Activated CD8-positive, alpha-beta T cell treated with anti-CD3 and anti-CD28 coated beads for 36 hours (primary cell): ENCODE data around the gene OXGR1. TPM values are rescaled to one million over a fixed set of nuclear protein-coding genes. Genes with fewer than 3 reads are reported as not detected.

ENCODE experiments used
- ATAC-seq: fragments of 200-7000 bp; cut with Tn5 transposase; one replicate; pipeline ENCODE4 v1.10.0; 2021; ENCODE audit warnings: mild to moderate bottlenecking, moderate library complexity
- CTCF ChIA-PET: fragments of 350-600 bp; sonication (Branson Sonifier 250); formaldehyde crosslinking; loops from one replicate; lab custom pipeline; 2021; ENCODE audit warnings: antibody characterized with exemption; lab: Charles Lee
- POLR2A ChIA-PET: fragments of 350-600 bp; sonication (Branson Sonifier 250); formaldehyde crosslinking; loops from one replicate; lab custom pipeline; 2021; ENCODE audit warnings: antibody characterized with exemption; lab: Charles Lee
- DNase-seq: peaks from one replicate; pipeline ENCODE4 v3.0.0-alpha.2; 2020
- H3K27ac Mint-ChIP-seq: one replicate; pipeline ENCODE4 v1.8.0; 2021; ENCODE audit warnings: mild to moderate bottlenecking, mixed read lengths
- H3K27me3 Mint-ChIP-seq: one replicate; pipeline ENCODE4 v1.8.0; 2021; ENCODE audit warnings: mixed read lengths
- H3K36me3 Mint-ChIP-seq: one replicate; pipeline ENCODE4 v1.8.0; 2021; ENCODE audit warnings: low read depth, mixed read lengths
- H3K4me1 Mint-ChIP-seq: one replicate; pipeline ENCODE4 v1.8.0; 2021; ENCODE audit warnings: low read depth, mixed read lengths
- H3K4me3 Mint-ChIP-seq: one replicate; pipeline ENCODE4 v1.8.0; 2021; ENCODE audit warnings: mild to moderate bottlenecking, moderate library complexity, mixed read lengths
- H3K9me3 Mint-ChIP-seq: one replicate; pipeline ENCODE4 v1.8.0; 2021; ENCODE audit warnings: mixed read lengths
- CTCF ChIP-seq: fragments of 200-600 bp; IDR thresholded peaks from one replicate; pipeline ENCODE4 v1.8.0; 2022; ENCODE audit warnings: antibody characterized with exemption, mild to moderate bottlenecking
- intact Hi-C: fragments of 100-400 bp; cut with micrococcal nuclease; formaldehyde crosslinking; loops from one replicate; pipeline ENCODE4 v1.10.0; 2022
- total RNA-seq, 2 experiments: library from RNA; stranded (reverse); gene quantifications; one replicate each; pipeline ENCODE4 v1.2.3, GENCODE V29; 2021

Gene OXGR1
- not detected for total RNA-seq

- Mint-ChIP-seq H3K27ac (no peak within 1 kb of the TSS), H3K4me1 (peaks cover 2% of the 10 kb centered on the region), H3K36me3 (no peaks in the 10 kb centered on the region), H3K27me3 (peaks cover 30% of the 10 kb centered on the region), H3K4me3 (no peak within 1 kb of the TSS), H3K9me3 (peaks cover 4% of the 10 kb centered on the region)
- intact Hi-C loops, result no loop called here
- no peak for TF ChIP-seq CTCF
- ChIA-PET CTCF (no interaction called here), POLR2A (no interaction called here)
- no peak for DNase-seq
- no peak for ATAC-seq
Observed at GRCh38 chr13:96994017-96994857, at the start of gene OXGR1. OXGR1 (minus strand) TSS chr13:96994476; CDS start chr13:96987759, 6,717 bp downstream.

- intact Hi-C loops, result no loop called here
- ATAC-seq (no peak), DNase-seq (no peak)
- Mint-ChIP-seq H3K36me3 (no peaks in the 10 kb centered on the region), H3K4me3 (no peak overlapping the region), H3K9me3 (no peaks in the 10 kb centered on the region), H3K4me1 (no peaks in the 10 kb centered on the region), H3K27ac (no peak overlapping the region), H3K27me3 (peaks cover 5% of the 10 kb centered on the region)
- ChIA-PET CTCF (no interaction called here), POLR2A (no interaction called here)
- no peak for TF ChIP-seq CTCF
Observed at GRCh38 chr13:97043302-97043701, 49.0 kb upstream of the OXGR1 start.

- H3K4me3 Mint-ChIP-seq, result no peak overlapping the region
- no peaks in the 10 kb centered on the region for H3K4me1 Mint-ChIP-seq
- no peak for ATAC-seq
- DNase-seq, result no peak
- no peaks in the 10 kb centered on the region for H3K36me3 Mint-ChIP-seq
- H3K9me3 Mint-ChIP-seq, result no peaks in the 10 kb centered on the region
- H3K27me3 Mint-ChIP-seq, result peaks cover 20% of the 10 kb centered on the region
- POLR2A ChIA-PET, result no interaction called here
- CTCF ChIA-PET, result no interaction called here
- no peak for TF ChIP-seq CTCF
- intact Hi-C loops, result no loop called here
- H3K27ac Mint-ChIP-seq, result no peak overlapping the region
Observed at GRCh38 chr13:97030705-97031452, 36.6 kb upstream of the OXGR1 start.

- POLR2A ChIA-PET, result no interaction called here
- CTCF ChIA-PET, result interaction anchor here (1.0 kb wide), 5 partner anchors 10 to 1009 kb away, joined by 3 to 9 read pairs (median 3); partner anchors contain the start of gene MBNL2
- no peaks in the 10 kb centered on the region for H3K36me3 Mint-ChIP-seq
- peaks cover 23% of the 10 kb centered on the region for H3K27me3 Mint-ChIP-seq
- H3K4me3 Mint-ChIP-seq, result no peak overlapping the region
- intact Hi-C loops, result no loop called here
- H3K9me3 Mint-ChIP-seq, result no peaks in the 10 kb centered on the region
- peak; percentile 90 for TF ChIP-seq CTCF
- DNase-seq (peak; percentile 68), ATAC-seq (peak; percentile 49)
- H3K4me1 Mint-ChIP-seq, result no peaks in the 10 kb centered on the region
- no peak overlapping the region for H3K27ac Mint-ChIP-seq
Observed at GRCh38 chr13:97028441-97029299, 34.4 kb upstream of the OXGR1 start.
